Vagina (tissue), 2 donors: Measurements from ENCODE around the gene PHACTR3. TPM values are rescaled to one million over a fixed set of nuclear protein-coding genes. Genes with fewer than 3 reads are reported as not detected.

ENCODE experiments used
- DNase-seq, 2 donors: peaks; one replicate each; pipeline ENCODE4 v3.0.0-alpha.2; 2017; ENCODE audit errors: extremely low spot score in 2 of 2
- H3K27ac ChIP-seq: fragments of 200-600 bp; sonication (generic); one replicate; pipeline ENCODE4 v1.5.1; 2019
- H3K27me3 ChIP-seq: fragments of 200-600 bp; sonication (generic); one replicate; pipeline ENCODE4 v1.5.1; 2019
- H3K36me3 ChIP-seq, 2 donors: fragments of 200-600 bp; sonication (generic); one replicate each; pipeline ENCODE4 v1.5.1; 2017 to 2019
- H3K4me1 ChIP-seq: fragments of 200-600 bp; sonication (generic); one replicate; pipeline ENCODE4 v1.5.1; 2019
- H3K4me3 ChIP-seq, 2 donors: fragments of 200-600 bp; sonication (generic); 1 replicate in 1 of 2; 2 replicates in 1 of 2; pipeline ENCODE4 v1.5.1; 2016 to 2019
- H3K9me3 ChIP-seq: fragments of 200-600 bp; sonication (generic); one replicate; pipeline ENCODE4 v1.5.1; 2019
- CTCF ChIP-seq, 3 experiments: fragments of 450-650 bp in 2 of 3; fragments of 200-600 bp in 1 of 3; sonication (generic) in 1 of 3; IDR thresholded peaks; one replicate each; pipeline ENCODE4 v1.5.1; 2017 to 2019; ENCODE audit warnings: antibody characterized with exemption in 3 of 3, mild to moderate bottlenecking in 2 of 3, moderate library complexity in 2 of 3
- POLR2A ChIP-seq, 2 donors: fragments of 450-650 bp; IDR thresholded peaks; one replicate each; pipeline ENCODE4 v1.6.1; 2017; ENCODE audit warnings: antibody characterized with exemption in 2 of 2, mild to moderate bottlenecking in 2 of 2, moderate library complexity in 2 of 2
- POLR2AphosphoS5 ChIP-seq, 2 donors: sonication (generic); formaldehyde crosslinking; IDR thresholded peaks; one replicate each; pipeline ENCODE4 v1.9.0; 2017; ENCODE audit warnings: antibody characterized with exemption in 2 of 2, mild to moderate bottlenecking in 2 of 2, low read depth in 1 of 2; ENCODE audit not compliant: insufficient read depth in 1 of 2
- intact Hi-C: fragments of 100-400 bp; cut with DNase I; formaldehyde crosslinking; loops from one replicate; pipeline ENCODE4 v1.15.1; 2023
- total RNA-seq: library from RNA; depleted of rRNA; stranded (reverse); fragments of >200 nt; gene quantifications from one replicate; pipeline ENCODE4 v1.2.3, GENCODE V29; 2016

PHACTR3 gene
- total RNA-seq, 1 donor from 2014 or later = 8.3 TPM

DNA sequence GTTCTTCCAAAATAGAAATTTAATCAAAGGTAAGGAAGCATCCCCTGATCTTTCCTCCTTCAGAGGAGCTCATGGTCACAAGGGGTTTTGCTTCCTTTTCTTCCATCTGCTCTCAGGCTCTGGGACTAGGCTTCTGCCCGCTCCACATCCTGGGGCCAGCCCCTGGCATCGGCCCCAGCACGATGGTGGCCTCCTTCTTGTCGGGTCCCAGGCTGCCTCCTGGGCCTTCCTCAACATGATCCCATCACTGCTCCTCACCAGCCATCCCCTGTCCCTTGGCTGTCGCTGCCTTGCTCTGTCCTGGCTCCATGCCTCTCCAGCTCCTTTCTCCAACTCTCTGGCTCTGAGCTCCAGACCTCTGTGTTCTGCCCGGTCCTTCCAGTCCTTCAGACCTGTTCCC, 4.1 kb downstream of the PHACTR3 start:
- intact Hi-C loops = no loop called here
- peaks cover 6% of the 10 kb centered on the region for H3K27me3 ChIP-seq
- H3K4me1 ChIP-seq = peaks cover 12% of the 10 kb centered on the region
- H3K9me3 ChIP-seq = no peaks in the 10 kb centered on the region
- DNase-seq = no peak
- H3K27ac ChIP-seq = no peak overlapping the region
- TF ChIP-seq POLR2A (IDR thresholded peaks at IDR 0.05) (no peak), CTCF (IDR thresholded peaks at IDR 0.05) (no peak), POLR2AphosphoS5 (IDR thresholded peaks at IDR 0.05; ENCODE audit: insufficient read depth in 1 of 2, low read depth in 1 of 2) (no peak)
- no peak overlapping the region for H3K4me3 ChIP-seq
- no peaks in the 10 kb centered on the region for H3K36me3 ChIP-seq

- H3K4me3 ChIP-seq = no peak overlapping the region
- no peak for TF ChIP-seq POLR2AphosphoS5 (IDR thresholded peaks at IDR 0.05; ENCODE audit: insufficient read depth in 1 of 2, low read depth in 1 of 2)
- no peak for TF ChIP-seq CTCF (IDR thresholded peaks at IDR 0.05)
- no peak for TF ChIP-seq POLR2A (IDR thresholded peaks at IDR 0.05)
- H3K9me3 ChIP-seq = no peaks in the 10 kb centered on the region
- no peaks in the 10 kb centered on the region for H3K36me3 ChIP-seq
- intact Hi-C loops = no loop called here
- peaks cover 4% of the 10 kb centered on the region for H3K27me3 ChIP-seq
- no peak overlapping the region for H3K27ac ChIP-seq
- H3K4me1 ChIP-seq = peaks cover 12% of the 10 kb centered on the region
- DNase-seq = no peak
Observed at GRCh38 chr20:59608871-59609270, 4.5 kb downstream of the PHACTR3 start.

DNA sequence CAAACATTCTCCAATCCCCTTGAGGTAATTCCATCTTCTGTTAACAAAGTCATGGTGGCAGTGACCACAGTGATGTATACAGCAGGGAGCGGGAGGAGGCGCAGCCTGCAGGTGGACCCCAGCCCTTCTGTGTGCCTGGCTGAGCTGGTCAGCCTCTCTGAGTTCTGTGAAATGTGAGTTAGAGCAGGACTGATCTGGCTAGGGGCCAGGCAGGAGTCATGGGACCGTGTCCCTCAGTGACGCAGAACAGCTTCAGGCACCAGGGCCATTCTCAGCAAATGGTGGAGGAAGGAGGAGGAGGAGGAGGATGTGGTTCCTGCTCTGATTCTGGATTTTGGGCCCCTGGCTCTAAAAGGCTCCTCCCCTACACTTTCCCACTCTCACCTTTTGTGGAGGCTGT, 6.9 kb downstream of the PHACTR3 start:
- H3K4me3 ChIP-seq = no peak overlapping the region
- no peaks in the 10 kb centered on the region for H3K4me1 ChIP-seq
- H3K27ac ChIP-seq = no peak overlapping the region
- no peak for DNase-seq
- H3K9me3 ChIP-seq = no peaks in the 10 kb centered on the region
- no peaks in the 10 kb centered on the region for H3K27me3 ChIP-seq
- intact Hi-C loops = no loop called here
- H3K36me3 ChIP-seq = no peaks in the 10 kb centered on the region
- TF ChIP-seq POLR2A (IDR thresholded peaks at IDR 0.05) (no peak), CTCF (IDR thresholded peaks at IDR 0.05) (no peak)

DNA sequence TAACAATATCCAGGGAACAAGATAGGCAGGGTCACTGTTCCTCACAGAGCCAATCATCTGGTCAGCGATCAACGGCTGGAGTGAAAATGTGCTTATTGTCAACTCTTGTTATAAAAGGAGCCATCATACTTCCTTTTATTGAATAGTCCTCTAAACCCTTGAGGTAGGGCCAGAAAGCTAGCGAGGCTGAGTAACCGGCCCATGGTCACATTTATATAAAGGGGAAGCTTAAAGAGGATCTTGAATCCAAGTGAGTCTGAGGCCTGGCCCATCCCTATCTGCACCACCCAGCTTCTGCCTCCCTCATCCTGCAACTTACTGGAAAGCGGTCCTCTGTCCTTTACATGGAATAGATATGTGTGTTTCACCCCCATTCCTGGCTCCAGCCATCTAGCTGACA, 9.5 kb downstream of the PHACTR3 start:
- Histone ChIP-seq H3K27ac (no peak overlapping the region), H3K36me3 (no peaks in the 10 kb centered on the region), H3K27me3 (no peaks in the 10 kb centered on the region), H3K4me3 (no peak overlapping the region), H3K4me1 (no peaks in the 10 kb centered on the region), H3K9me3 (no peaks in the 10 kb centered on the region)
- DNase-seq = no peak
- intact Hi-C loops = no loop called here
- TF ChIP-seq POLR2A (IDR thresholded peaks at IDR 0.05) = no peak
- no peak for TF ChIP-seq CTCF (IDR thresholded peaks at IDR 0.05)
- TF ChIP-seq POLR2AphosphoS5 (IDR thresholded peaks at IDR 0.05; ENCODE audit: insufficient read depth in 1 of 2, low read depth in 1 of 2) = no peak

GRCh38 chr20:59614714-59615113, 10.4 kb downstream of the PHACTR3 start:
- no peaks in the 10 kb centered on the region for H3K9me3 ChIP-seq
- no peaks in the 10 kb centered on the region for H3K4me1 ChIP-seq
- no peaks in the 10 kb centered on the region for H3K27me3 ChIP-seq
- no peak for DNase-seq
- H3K4me3 ChIP-seq = no peak overlapping the region
- TF ChIP-seq POLR2AphosphoS5 (IDR thresholded peaks at IDR 0.05; ENCODE audit: insufficient read depth in 1 of 2, low read depth in 1 of 2) (no peak), CTCF (IDR thresholded peaks at IDR 0.05) (no peak), POLR2A (IDR thresholded peaks at IDR 0.05) (no peak)
- intact Hi-C loops = no loop called here
- no peaks in the 10 kb centered on the region for H3K36me3 ChIP-seq
- H3K27ac ChIP-seq = no peak overlapping the region
